Small intestine (tissue), 7 donors: Measurements from ENCODE around the gene TUT4. TPM values are rescaled to one million over a fixed set of nuclear protein-coding genes. Genes with fewer than 3 reads are reported as not detected.
A peak's percentile ranks its signal among the peaks of the same experiment; 100 is the strongest.

Source experiments
- DNase-seq, 2 donors: peaks; one replicate each; pipeline versions ENCODE4 v3.0.0 to v3.0.0-alpha.2; 2013
- FAIRE-seq: peaks from 2 replicates; lab custom pipeline; 2012; peaks lifted over from hg19 to GRCh38; lab: Jason Lieb, UNC
- H3K27ac ChIP-seq, 3 donors: one replicate each; pipeline ENCODE4 v1.5.1; 2013; ENCODE audit warnings: low read length in 2 of 3, mild to moderate bottlenecking in 2 of 3, control low read depth in 1 of 3, inconsistent platforms in 1 of 3, low read depth in 1 of 3, moderate library complexity in 1 of 3
- H3K27me3 ChIP-seq, 3 donors: one replicate each; pipeline ENCODE4 v1.6.1; 2013; ENCODE audit warnings: low read length in 3 of 3, inconsistent platforms in 1 of 3; ENCODE audit not compliant: control insufficient read depth in 3 of 3, insufficient read depth in 3 of 3
- H3K36me3 ChIP-seq, 3 donors: one replicate each; pipeline ENCODE4 v1.6.1; 2013; ENCODE audit warnings: low read length in 3 of 3, inconsistent platforms in 1 of 3, low read depth in 1 of 3, mild to moderate bottlenecking in 1 of 3, moderate library complexity in 1 of 3; ENCODE audit not compliant: control insufficient read depth in 3 of 3, insufficient read depth in 2 of 3
- H3K4me1 ChIP-seq, 3 donors: one replicate each; pipeline ENCODE4 v1.6.1; 2013; ENCODE audit warnings: low read length in 2 of 3, inconsistent platforms in 1 of 3, low read depth in 1 of 3, mild to moderate bottlenecking in 1 of 3, moderate library complexity in 1 of 3; ENCODE audit not compliant: control insufficient read depth in 3 of 3, insufficient read depth in 2 of 3
- H3K4me3 ChIP-seq, 3 donors: one replicate each; pipeline ENCODE4 v1.5.1; 2013; ENCODE audit warnings: low read length in 3 of 3, control low read depth in 1 of 3, inconsistent platforms in 1 of 3, low read depth in 1 of 3, mild to moderate bottlenecking in 1 of 3, moderate library complexity in 1 of 3
- H3K9me3 ChIP-seq, 2 donors: one replicate each; pipeline ENCODE4 v1.6.1; 2013; ENCODE audit warnings: low read depth in 1 of 2, low read length in 1 of 2; ENCODE audit not compliant: control insufficient read depth in 2 of 2, insufficient read depth in 1 of 2
- WGBS, 3 donors: extraction: QIAGEN DNeasy Blood & Tissue Kit; methylation state at CpG; one replicate each; pipeline ENCODE4 v1.1.7; 2013; 5-methylcytosine and 5-hydroxymethylcytosine counted together
- polyA plus RNA-seq, 4 donors: library from polyadenylated mRNA; stranded (reverse) in 3 of 4; unstranded in 1 of 4; fragments of 200-250 nt in 3 of 4; fragments of 120-200 nt in 1 of 4; gene quantifications; one replicate each; pipeline versions ENCODE4 v1.2.1 to v1.2.3, GENCODE V29; 2013
- donor health status: healthy with polysubstance abuse.
- donor health status: control.
- donor health status: control.
- donor health status: Bipolar disorder and iron deficiency.
- donor health status: healthy.

TUT4 gene
- polyA plus RNA-seq, 4 donors: 2.9 to 69.3 (median 7.0) TPM

GRCh38 chr1:52414942-52415341 is 137.9 kb downstream of the TUT4 start:
- Histone ChIP-seq H3K4me1 (no peaks in the 10 kb centered on the region), H3K27ac (no peak overlapping the region), H3K4me3 (no peak overlapping the region), H3K36me3 (peaks cover 27 to 44% (median 36%) of the 10 kb centered on the region in 3 donors), H3K27me3 (no peaks in the 10 kb centered on the region), H3K9me3 (no peaks in the 10 kb centered on the region)
- no peak for FAIRE-seq
- no peak for DNase-seq

GRCh38 chr1:52413410-52413989 is 139.4 kb downstream of the TUT4 start:
- peak overlapping the region in 1 of 3 donors; percentile 41 for H3K27ac ChIP-seq
- whole genome bisulfite sequencing, 3 donors: 51 to 83% (median 69%) methylated on average over 10 of the region's 10 CpGs
- FAIRE-seq: no peak

GRCh38 chr1:52404975-52405338 is 147.9 kb downstream of the TUT4 start:
- Histone ChIP-seq H3K36me3 (peaks cover 6 to 19% (median 8%) of the 10 kb centered on the region in 3 donors), H3K4me1 (peaks cover 4 to 14% (median 4%) of the 10 kb centered on the region in 3 donors), H3K27ac (peak overlapping the region; percentile 85 to 96 (median 91)), H3K9me3 (no peaks in the 10 kb centered on the region), H3K4me3 (peak overlapping the region; percentile 51 to 74 (median 70)), H3K27me3 (no peaks in the 10 kb centered on the region)
- FAIRE-seq: no peak
- WGBS, 3 donors: 0 to 2% (median 2%) methylated on average over 8 of the region's 8 CpGs
- DNase-seq: no peak

More at GRCh38 chr1:52413410-52413989, 139.4 kb downstream of the TUT4 start:
- peak; percentile 55 to 85 for DNase-seq
- H3K36me3 ChIP-seq: peaks cover 29 to 44% (median 41%) of the 10 kb centered on the region in 3 donors
- no peaks in the 10 kb centered on the region for H3K4me1 ChIP-seq
- H3K9me3 ChIP-seq: no peaks in the 10 kb centered on the region
- no peak overlapping the region for H3K4me3 ChIP-seq
- H3K27me3 ChIP-seq: no peaks in the 10 kb centered on the region

GRCh38 chr1:52404116-52404974 is 148.5 kb downstream of the TUT4 start, which contains the start of the genes ORC1 and PRPF38A:
TSS of gene ORC1 (minus strand) at chr1:52404423. CDS start at chr1:52402223, 2,200 bp downstream.
TSS of gene PRPF38A (plus strand) at chr1:52404602. CDS start at chr1:52404750, 148 bp downstream.
- no peaks in the 10 kb centered on the region for H3K9me3 ChIP-seq
- H3K27ac ChIP-seq: peak within 1 kb of the TSS; percentile 85 to 96 (median 91)
- H3K4me3 ChIP-seq: peak within 1 kb of the TSS; percentile 58 to 74 (median 70)
- FAIRE-seq: no peak
- H3K36me3 ChIP-seq: peaks cover 6 to 17% (median 8%) of the 10 kb centered on the region in 3 donors
- H3K4me1 ChIP-seq: peaks cover 4 to 14% (median 4%) of the 10 kb centered on the region in 3 donors
- DNase-seq: peak; percentile 97 to 99
- no peaks in the 10 kb centered on the region for H3K27me3 ChIP-seq
- 0% methylated on average over 57 of the region's 57 CpGs for WGBS, 3 donors

- Histone ChIP-seq H3K36me3 (peaks cover 3 to 15% (median 4%) of the 10 kb centered on the region in 3 donors), H3K9me3 (no peaks in the 10 kb centered on the region), H3K27me3 (no peaks in the 10 kb centered on the region), H3K4me3 (peak overlapping the region; percentile 52 to 70 (median 58)), H3K27ac (peak overlapping the region in 2 of 3 donors; percentile 71 to 91), H3K4me1 (peaks cover 4 to 14% (median 4%) of the 10 kb centered on the region in 3 donors)
- FAIRE-seq (no peak), DNase-seq (peak in 1 of 2 donors; percentile 71)
- 0 to 1% (median 0%) methylated on average over 16 of the region's 16 CpGs for WGBS, 3 donors
These were observed 149.3 kb downstream of the TUT4 start for GRCh38 chr1:52403566-52404115.

- 11 to 41% (median 23%) methylated on average over 3 of the region's 3 CpGs for WGBS, 3 donors
- FAIRE-seq (no peak), DNase-seq (peak; percentile 59 to 71)
- H3K4me3 ChIP-seq: peak overlapping the region in 1 of 3 donors; percentile 70
- no peaks in the 10 kb centered on the region for H3K27me3 ChIP-seq
- H3K36me3 ChIP-seq: peaks cover 0 to 12% (median 0%) of the 10 kb centered on the region in 3 donors
- H3K4me1 ChIP-seq: peaks cover 4 to 14% (median 4%) of the 10 kb centered on the region in 3 donors
- no peaks in the 10 kb centered on the region for H3K9me3 ChIP-seq
- peak overlapping the region in 1 of 3 donors; percentile 7 for H3K27ac ChIP-seq
These were observed 150.0 kb downstream of the TUT4 start for GRCh38 chr1:52402860-52403240.

- no peak overlapping the region for H3K27ac ChIP-seq
- 89 to 96% (median 94%) methylated on average over 6 of the region's 6 CpGs for WGBS, 3 donors
- peaks cover 0 to 8% (median 4%) of the 10 kb centered on the region in 3 donors for H3K4me1 ChIP-seq
- no peak overlapping the region for H3K4me3 ChIP-seq
- DNase-seq (no peak), FAIRE-seq (no peak)
- H3K27me3 ChIP-seq: no peaks in the 10 kb centered on the region
- peaks cover 0 to 3% (median 2%) of the 10 kb centered on the region in 3 donors for H3K36me3 ChIP-seq
- no peaks in the 10 kb centered on the region for H3K9me3 ChIP-seq
These were observed 152.8 kb downstream of the TUT4 start for GRCh38 chr1:52400131-52400530.

- no peak overlapping the region for H3K27ac ChIP-seq
- DNase-seq (no peak), FAIRE-seq (no peak)
- H3K9me3 ChIP-seq: no peaks in the 10 kb centered on the region
- H3K27me3 ChIP-seq: no peaks in the 10 kb centered on the region
- peaks cover 0 to 5% (median 2%) of the 10 kb centered on the region in 3 donors for H3K36me3 ChIP-seq
- H3K4me3 ChIP-seq: no peak overlapping the region
- 94 to 98% (median 96%) methylated on average over 3 of the region's 3 CpGs for WGBS, 3 donors
- H3K4me1 ChIP-seq: peaks cover 0 to 8% (median 4%) of the 10 kb centered on the region in 3 donors
These were observed 153.3 kb downstream of the TUT4 start for GRCh38 chr1:52399629-52400028.
